ENCODE data around the gene EPHB1. TPM values are rescaled to one million over a fixed set of nuclear protein-coding genes. Genes with fewer than 3 reads are reported as not detected.

Gene EPHB1
- 16.3 TPM for total RNA-seq (ENCODE audit: unreplicated experiment)
- long read RNA-seq, full-length matches to known transcripts: 1 of 2 reads
- long read RNA-seq, partial matches to known transcripts: 0 of 2 reads
- long read RNA-seq, other reads (novel, unspliced or antisense): 1 of 2 reads

DNA sequence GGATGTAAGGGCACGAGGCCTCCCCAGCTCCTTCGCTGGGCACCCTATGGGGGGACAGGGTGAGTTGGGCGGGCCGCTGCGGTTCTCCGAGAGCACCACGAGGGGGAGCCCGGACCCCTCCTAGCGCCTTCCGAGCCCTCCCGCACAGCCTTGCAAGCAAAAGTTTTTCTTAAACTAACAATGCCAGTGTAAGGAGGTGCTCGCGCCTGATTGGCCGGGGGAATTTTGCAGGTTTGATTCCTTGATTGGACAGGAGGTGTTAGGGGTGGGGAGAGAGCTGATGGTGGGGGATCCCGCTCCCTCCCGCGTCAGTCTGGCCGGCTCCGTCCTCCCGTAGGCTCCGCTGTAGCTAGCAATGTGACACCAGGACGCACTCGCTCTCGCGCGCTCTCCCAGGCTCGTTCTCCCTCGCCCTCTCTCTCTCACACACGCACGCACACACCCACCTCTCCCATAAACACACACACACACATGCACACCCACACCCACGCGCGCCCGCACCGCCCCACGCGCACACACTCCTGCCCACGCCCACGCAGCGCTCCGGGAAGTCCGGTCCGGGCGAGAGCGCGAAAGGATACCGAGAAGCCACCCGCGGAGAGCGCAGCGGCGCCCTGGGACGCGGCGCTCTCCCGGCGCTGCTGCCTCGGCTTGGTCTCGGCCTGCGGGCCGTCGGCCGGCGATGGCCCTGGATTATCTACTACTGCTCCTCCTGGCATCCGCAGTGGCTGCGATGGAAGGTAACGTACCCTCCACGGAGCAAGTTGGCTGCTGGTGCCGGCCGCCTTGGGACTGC, at the start of gene EPHB1:
TSS of gene EPHB1 (plus strand) at position 311 of the 796 bp plus-strand sequence.
- H3K9me3 Mint-ChIP-seq (ENCODE audit: unreplicated experiment): peaks cover 12% of the 10 kb centered on the region
- H3K27me3 Mint-ChIP-seq (ENCODE audit: unreplicated experiment): peaks cover 19% of the 10 kb centered on the region
- H3K27ac Mint-ChIP-seq (ENCODE audit: unreplicated experiment): peak within 1 kb of the TSS; percentile 26
- peaks cover 11% of the 10 kb centered on the region for H3K4me1 Mint-ChIP-seq (ENCODE audit: low read depth, unreplicated experiment)
- TF ChIP-seq, protein P1, sequence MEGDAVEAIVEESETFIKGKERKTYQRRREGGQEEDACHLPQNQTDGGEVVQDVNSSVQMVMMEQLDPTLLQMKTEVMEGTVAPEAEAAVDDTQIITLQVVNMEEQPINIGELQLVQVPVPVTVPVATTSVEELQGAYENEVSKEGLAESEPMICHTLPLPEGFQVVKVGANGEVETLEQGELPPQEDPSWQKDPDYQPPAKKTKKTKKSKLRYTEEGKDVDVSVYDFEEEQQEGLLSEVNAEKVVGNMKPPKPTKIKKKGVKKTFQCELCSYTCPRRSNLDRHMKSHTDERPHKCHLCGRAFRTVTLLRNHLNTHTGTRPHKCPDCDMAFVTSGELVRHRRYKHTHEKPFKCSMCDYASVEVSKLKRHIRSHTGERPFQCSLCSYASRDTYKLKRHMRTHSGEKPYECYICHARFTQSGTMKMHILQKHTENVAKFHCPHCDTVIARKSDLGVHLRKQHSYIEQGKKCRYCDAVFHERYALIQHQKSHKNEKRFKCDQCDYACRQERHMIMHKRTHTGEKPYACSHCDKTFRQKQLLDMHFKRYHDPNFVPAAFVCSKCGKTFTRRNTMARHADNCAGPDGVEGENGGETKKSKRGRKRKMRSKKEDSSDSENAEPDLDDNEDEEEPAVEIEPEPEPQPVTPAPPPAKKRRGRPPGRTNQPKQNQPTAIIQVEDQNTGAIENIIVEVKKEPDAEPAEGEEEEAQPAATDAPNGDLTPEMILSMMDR (IDR thresholded peaks at IDR 0.05; ENCODE audit: partially characterized antibody, unreplicated experiment): peak; percentile 90
- peak; percentile 87 for DNase-seq
- peaks cover 8% of the 10 kb centered on the region for H3K36me3 Mint-ChIP-seq (ENCODE audit: unreplicated experiment)
- H3K4me3 Mint-ChIP-seq (ENCODE audit: unreplicated experiment): peak within 1 kb of the TSS; percentile 92

DNA sequence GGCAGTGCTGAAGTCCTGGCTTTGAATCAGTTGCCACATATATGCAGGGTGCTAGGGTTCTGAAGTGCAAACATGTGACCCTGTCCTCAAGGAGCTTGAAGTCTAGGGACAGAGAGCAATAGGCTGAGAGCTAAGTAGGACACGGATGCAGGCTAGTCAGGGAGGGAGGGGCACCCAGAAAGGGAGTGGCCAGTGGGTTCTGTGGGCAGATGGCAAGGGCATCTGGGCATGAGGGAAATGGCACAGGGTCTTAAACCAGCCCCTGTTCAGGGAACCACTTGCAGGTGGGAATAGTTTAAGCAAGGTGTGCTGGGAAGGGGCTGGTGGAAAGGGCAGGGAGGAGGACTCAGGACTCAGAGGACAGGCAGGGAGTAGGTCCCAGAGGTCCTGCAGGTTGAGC, 46.4 kb upstream of the EPHB1 start:
- Mint-ChIP-seq H3K27me3 (ENCODE audit: unreplicated experiment) (peaks cover 2% of the 10 kb centered on the region), H3K9me3 (ENCODE audit: unreplicated experiment) (peaks cover 2% of the 10 kb centered on the region), H3K4me3 (ENCODE audit: unreplicated experiment) (no peak overlapping the region), H3K36me3 (ENCODE audit: unreplicated experiment) (peaks cover 4% of the 10 kb centered on the region), H3K27ac (ENCODE audit: unreplicated experiment) (no peak overlapping the region), H3K4me1 (ENCODE audit: low read depth, unreplicated experiment) (no peaks in the 10 kb centered on the region)
- DNase-seq: no peak
- TF ChIP-seq, protein P1 (IDR thresholded peaks at IDR 0.05; ENCODE audit: partially characterized antibody, unreplicated experiment): no peak

DNA sequence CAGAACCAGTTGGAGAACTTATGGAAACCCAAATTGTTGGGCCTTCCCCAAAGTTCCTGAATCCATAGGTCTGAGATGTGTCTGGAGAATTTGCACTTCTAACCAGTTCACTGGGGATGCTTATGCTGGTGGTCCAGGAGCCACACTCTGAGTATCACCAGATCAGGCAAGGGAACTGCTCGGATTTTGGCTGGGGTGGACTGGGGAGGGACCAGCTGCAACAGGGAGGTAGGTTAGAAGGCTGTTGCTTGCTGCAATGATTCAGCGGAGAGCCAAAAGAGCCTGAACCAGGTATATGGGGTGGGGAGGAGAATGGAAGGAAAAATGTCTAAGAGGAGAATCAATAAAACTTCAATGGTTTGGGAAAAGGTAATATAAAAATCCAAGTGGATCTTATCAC, 45.9 kb upstream of the EPHB1 start:
- no peak for DNase-seq
- H3K27ac Mint-ChIP-seq (ENCODE audit: unreplicated experiment): no peak overlapping the region
- H3K4me1 Mint-ChIP-seq (ENCODE audit: low read depth, unreplicated experiment): no peaks in the 10 kb centered on the region
- peaks cover 2% of the 10 kb centered on the region for H3K9me3 Mint-ChIP-seq (ENCODE audit: unreplicated experiment)
- TF ChIP-seq, protein P1 (IDR thresholded peaks at IDR 0.05; ENCODE audit: partially characterized antibody, unreplicated experiment): no peak
- peaks cover 2% of the 10 kb centered on the region for H3K27me3 Mint-ChIP-seq (ENCODE audit: unreplicated experiment)
- no peak overlapping the region for H3K4me3 Mint-ChIP-seq (ENCODE audit: unreplicated experiment)
- peaks cover 4% of the 10 kb centered on the region for H3K36me3 Mint-ChIP-seq (ENCODE audit: unreplicated experiment)

DNA sequence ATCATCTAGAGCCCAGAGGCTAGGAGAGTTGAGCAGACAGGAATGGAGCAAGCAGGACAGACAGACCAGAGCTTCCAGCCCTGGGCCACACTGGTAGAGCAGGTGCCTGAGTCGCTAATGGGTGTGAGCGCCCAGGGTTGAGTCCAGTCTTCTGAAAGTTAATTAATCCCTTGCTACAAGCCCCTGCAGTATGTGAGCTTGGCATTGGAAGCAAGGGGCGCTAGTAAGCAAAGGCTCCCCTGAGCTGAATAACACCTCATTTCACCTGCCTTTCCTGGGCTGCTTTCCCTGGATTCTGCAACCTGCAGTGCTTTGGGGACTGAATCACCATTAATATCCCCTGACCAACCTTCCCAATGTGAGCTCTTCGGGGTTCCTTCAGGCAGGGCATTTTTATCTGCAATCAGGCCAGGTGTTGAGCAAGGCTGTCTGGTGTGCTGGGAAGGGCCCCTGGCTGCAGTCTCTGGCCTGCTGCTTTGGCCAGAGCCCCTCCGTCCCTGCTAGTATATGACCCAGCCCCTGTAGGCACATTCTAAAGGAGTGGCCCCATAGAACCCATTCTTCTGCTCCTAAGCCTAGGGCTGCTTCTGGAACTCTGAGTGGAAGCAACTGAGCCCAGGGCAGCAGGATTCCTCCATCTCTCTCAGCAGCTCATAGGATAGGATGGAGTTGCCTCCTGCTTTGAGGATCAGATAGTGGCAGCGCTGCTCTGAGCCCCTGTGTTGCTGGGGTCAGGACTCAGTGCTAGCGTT, 45.1 kb upstream of the EPHB1 start:
- no peak for DNase-seq
- TF ChIP-seq, protein P1 (IDR thresholded peaks at IDR 0.05; ENCODE audit: partially characterized antibody, unreplicated experiment): no peak
- H3K27me3 Mint-ChIP-seq (ENCODE audit: unreplicated experiment): peaks cover 2% of the 10 kb centered on the region
- no peak overlapping the region for H3K27ac Mint-ChIP-seq (ENCODE audit: unreplicated experiment)
- H3K4me3 Mint-ChIP-seq (ENCODE audit: unreplicated experiment): no peak overlapping the region
- H3K9me3 Mint-ChIP-seq (ENCODE audit: unreplicated experiment): peaks cover 2% of the 10 kb centered on the region
- peaks cover 4% of the 10 kb centered on the region for H3K36me3 Mint-ChIP-seq (ENCODE audit: unreplicated experiment)
- no peaks in the 10 kb centered on the region for H3K4me1 Mint-ChIP-seq (ENCODE audit: low read depth, unreplicated experiment)

Measured in glutamatergic neuron (in vitro differentiated cells).